ENCODE results near the gene GAN.

- TF ChIP-seq POLR2AphosphoS5 (IDR thresholded peaks at IDR 0.05) (no peak), POLR2A (IDR thresholded peaks at IDR 0.05; ENCODE audit: low read depth) (no peak), CTCF (IDR thresholded peaks at IDR 0.05) (no peak)
Measured at GRCh38 chr16:81291117-81291516, 23.6 kb upstream of the GAN start.

Measured in esophagus muscularis mucosa (tissue), 3 donors.